ENCODE measurements around the gene LRRC72. TPM values are rescaled to one million over a fixed set of nuclear protein-coding genes. Genes with fewer than 3 reads are reported as not detected.

The LRRC72 gene
- total RNA-seq, 4 donors from 2014 or later: not detected

GRCh38 chr7:16587790-16588189 lies 61.2 kb downstream of the LRRC72 start:
- H3K36me3 ChIP-seq: no peaks in the 10 kb centered on the region
- intact Hi-C loops (cut with DNase I; ENCODE audit: low total_unique reads): no loop called here
- H3K4me1 ChIP-seq: peaks cover 0 to 4% (median 0%) of the 10 kb centered on the region in 4 donors
- no peaks in the 10 kb centered on the region for H3K9me3 ChIP-seq
- no peak for TF ChIP-seq POLR2AphosphoS5 (IDR thresholded peaks at IDR 0.05)
- no peak for TF ChIP-seq CTCF (IDR thresholded peaks at IDR 0.05)
- TF ChIP-seq EP300 (IDR thresholded peaks at IDR 0.05; ENCODE audit: low read depth): no peak
- no peak for TF ChIP-seq POLR2A (IDR thresholded peaks at IDR 0.05)
- H3K27ac ChIP-seq: no peak overlapping the region
- in situ Hi-C loops (cut with MboI; ENCODE audit: low pct_ligation_motif_present in 1 of 4, low pct_unique_long_range_greater_than_20kb in 1 of 4, low sequenced_read_pairs in 3 of 4): no loop called here
- no peaks in the 10 kb centered on the region for H3K27me3 ChIP-seq
- 69 to 79% methylated on average over 3 to 6 of the region's 6 CpGs for WGBS, 2 donors (ENCODE audit: low coverage in 1 of 2)
- no peak overlapping the region for H3K4me3 ChIP-seq
- no peak for DNase-seq

- DNase-seq: no peak
- intact Hi-C loops (cut with DNase I; ENCODE audit: low total_unique reads): no loop called here
- Histone ChIP-seq H3K36me3 (no peaks in the 10 kb centered on the region), H3K9me3 (no peaks in the 10 kb centered on the region), H3K4me1 (peaks cover 0 to 4% (median 0%) of the 10 kb centered on the region in 4 donors), H3K27ac (no peak overlapping the region), H3K27me3 (no peaks in the 10 kb centered on the region), H3K4me3 (no peak overlapping the region)
- no peak for TF ChIP-seq POLR2AphosphoS5 (IDR thresholded peaks at IDR 0.05)
- no peak for TF ChIP-seq POLR2A (IDR thresholded peaks at IDR 0.05)
- TF ChIP-seq EP300 (IDR thresholded peaks at IDR 0.05; ENCODE audit: low read depth): no peak
- TF ChIP-seq CTCF (IDR thresholded peaks at IDR 0.05): no peak
- in situ Hi-C loops (cut with MboI; ENCODE audit: low pct_ligation_motif_present in 1 of 4, low pct_unique_long_range_greater_than_20kb in 1 of 4, low sequenced_read_pairs in 3 of 4): no loop called here
- WGBS, 2 donors (ENCODE audit: low coverage in 1 of 2): 84 to 89% methylated on average over 2 of the region's 2 CpGs
These were observed 63.3 kb downstream of the LRRC72 start for GRCh38 chr7:16589881-16590280.

GRCh38 chr7:16590424-16590823 lies 63.8 kb downstream of the LRRC72 start:
- 41 to 71% methylated on average over 1 of the region's 1 CpG for WGBS, 2 donors (ENCODE audit: low coverage in 1 of 2)
- in situ Hi-C loops (cut with MboI; ENCODE audit: low pct_ligation_motif_present in 1 of 4, low pct_unique_long_range_greater_than_20kb in 1 of 4, low sequenced_read_pairs in 3 of 4): no loop called here
- no peak for DNase-seq

GRCh38 chr7:16592395-16592794 lies 65.8 kb downstream of the LRRC72 start:
- Histone ChIP-seq H3K4me1 (peaks cover 0 to 4% (median 0%) of the 10 kb centered on the region in 4 donors), H3K36me3 (no peaks in the 10 kb centered on the region), H3K9me3 (no peaks in the 10 kb centered on the region), H3K27ac (no peak overlapping the region), H3K27me3 (no peaks in the 10 kb centered on the region), H3K4me3 (no peak overlapping the region)
- 64% methylated on average over 3 of the region's 3 CpGs; no CpG with 5 or more reads in 1 of the 2 donors for WGBS, 2 donors (ENCODE audit: low coverage in 1 of 2)
- intact Hi-C loops (cut with DNase I; ENCODE audit: low total_unique reads): no loop called here
- DNase-seq: no peak
- in situ Hi-C loops (cut with MboI; ENCODE audit: low pct_ligation_motif_present in 1 of 4, low pct_unique_long_range_greater_than_20kb in 1 of 4, low sequenced_read_pairs in 3 of 4): no loop called here
- TF ChIP-seq POLR2AphosphoS5 (IDR thresholded peaks at IDR 0.05) (no peak), POLR2A (IDR thresholded peaks at IDR 0.05) (no peak), CTCF (IDR thresholded peaks at IDR 0.05) (no peak)

More at GRCh38 chr7:16590424-16590823, 63.8 kb downstream of the LRRC72 start:
- intact Hi-C loops (cut with DNase I; ENCODE audit: low total_unique reads): no loop called here
- no peak overlapping the region for H3K4me3 ChIP-seq
- TF ChIP-seq CTCF (IDR thresholded peaks at IDR 0.05) (no peak), POLR2A (IDR thresholded peaks at IDR 0.05) (no peak), EP300 (IDR thresholded peaks at IDR 0.05; ENCODE audit: low read depth) (no peak), POLR2AphosphoS5 (IDR thresholded peaks at IDR 0.05) (no peak)
- no peaks in the 10 kb centered on the region for H3K27me3 ChIP-seq
- H3K36me3 ChIP-seq: no peaks in the 10 kb centered on the region
- no peaks in the 10 kb centered on the region for H3K9me3 ChIP-seq
- H3K4me1 ChIP-seq: peaks cover 0 to 4% (median 0%) of the 10 kb centered on the region in 4 donors
- H3K27ac ChIP-seq: no peak overlapping the region

Measured in transverse colon (tissue), 4 donors.